Spleen (tissue), 7 donors: ENCODE data around the gene USP35.

ENCODE experiments used
- POLR2A ChIP-seq, 3 donors: fragments of 450-650 bp; IDR thresholded peaks; one replicate each; pipeline ENCODE4 v1.5.1; 2017; ENCODE audit warnings: antibody characterized with exemption in 3 of 3, mild to moderate bottlenecking in 1 of 3
- POLR2AphosphoS5 ChIP-seq, 3 donors: sonication (generic); formaldehyde crosslinking; IDR thresholded peaks; one replicate each; pipeline ENCODE4 v1.5.1; 2017; ENCODE audit warnings: antibody characterized with exemption in 3 of 3
- TF ChIP-seq, protein P1 (sequence below), 11 experiments: fragments of 200-600 bp in 7 of 11; fragments of 450-650 bp in 4 of 11; sonication (generic) in 4 of 11; IDR thresholded peaks in 8 of 11; conservative IDR thresholded peaks in 3 of 11; 1 replicate in 7 of 11; 2 replicates in 4 of 11; pipeline versions ENCODE4 v1.4.0 to v1.8.0; 2016 to 2021; ENCODE audit warnings: antibody characterized with exemption in 11 of 11, inconsistent platforms in 4 of 11, mild to moderate bottlenecking in 1 of 11
- donor health status: DM: no; HTN: no; CAD: no; lungs with moderate emphysema.
- donor health status: DM: no; HTN: no; CAD: no.
- donor health status: DM: no; HTN: no; CAD: no.

DNA sequence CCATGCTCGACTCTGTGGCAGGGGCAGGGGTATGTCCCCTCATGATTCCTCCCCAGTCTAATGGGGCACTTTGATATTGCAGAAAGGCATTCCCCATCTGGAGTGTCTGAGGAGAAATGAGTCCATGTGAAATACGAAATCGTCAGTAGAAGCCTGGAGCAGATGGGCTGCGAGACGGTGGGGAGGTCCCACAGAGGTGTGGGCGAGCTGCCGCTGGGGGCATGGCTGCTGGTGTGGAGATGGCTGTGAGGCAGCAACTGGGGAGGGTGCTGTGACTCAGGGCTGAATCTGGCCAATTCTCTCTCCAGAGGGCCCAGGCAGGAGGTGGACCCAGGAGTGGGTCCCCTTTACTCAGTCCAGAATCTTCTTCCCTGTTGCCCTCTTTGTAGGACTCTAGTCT lies 11.5 kb upstream of the USP35 start:
- TF ChIP-seq, protein P1, sequence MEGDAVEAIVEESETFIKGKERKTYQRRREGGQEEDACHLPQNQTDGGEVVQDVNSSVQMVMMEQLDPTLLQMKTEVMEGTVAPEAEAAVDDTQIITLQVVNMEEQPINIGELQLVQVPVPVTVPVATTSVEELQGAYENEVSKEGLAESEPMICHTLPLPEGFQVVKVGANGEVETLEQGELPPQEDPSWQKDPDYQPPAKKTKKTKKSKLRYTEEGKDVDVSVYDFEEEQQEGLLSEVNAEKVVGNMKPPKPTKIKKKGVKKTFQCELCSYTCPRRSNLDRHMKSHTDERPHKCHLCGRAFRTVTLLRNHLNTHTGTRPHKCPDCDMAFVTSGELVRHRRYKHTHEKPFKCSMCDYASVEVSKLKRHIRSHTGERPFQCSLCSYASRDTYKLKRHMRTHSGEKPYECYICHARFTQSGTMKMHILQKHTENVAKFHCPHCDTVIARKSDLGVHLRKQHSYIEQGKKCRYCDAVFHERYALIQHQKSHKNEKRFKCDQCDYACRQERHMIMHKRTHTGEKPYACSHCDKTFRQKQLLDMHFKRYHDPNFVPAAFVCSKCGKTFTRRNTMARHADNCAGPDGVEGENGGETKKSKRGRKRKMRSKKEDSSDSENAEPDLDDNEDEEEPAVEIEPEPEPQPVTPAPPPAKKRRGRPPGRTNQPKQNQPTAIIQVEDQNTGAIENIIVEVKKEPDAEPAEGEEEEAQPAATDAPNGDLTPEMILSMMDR (IDR thresholded peaks at IDR 0.05 in 8 of 11, conservative IDR thresholded peaks at IDR 0.05 in 3 of 11): no peak
- TF ChIP-seq POLR2AphosphoS5 (IDR thresholded peaks at IDR 0.05) (no peak), POLR2A (IDR thresholded peaks at IDR 0.05) (no peak)
